Retinal pigment epithelial cell (primary cell): ENCODE data around the gene TEX13B.

Source experiments
- DNase-seq: peaks from one replicate; pipeline ENCODE4 v3.0.0-alpha.2; 2010; ENCODE audit warnings: low read depth
- H3K4me3 ChIP-seq: 2 replicates; pipeline ENCODE4 v1.5.1; 2011; ENCODE audit warnings: mild to moderate bottlenecking, low read length, control low read depth, moderate library complexity
- TF ChIP-seq, protein P1 (sequence below): conservative IDR thresholded peaks from 2 replicates; pipeline ENCODE4 v1.5.1; 2011; ENCODE audit warnings: low read depth, low read length, control low read depth, inconsistent platforms

Gene TEX13B

DNA sequence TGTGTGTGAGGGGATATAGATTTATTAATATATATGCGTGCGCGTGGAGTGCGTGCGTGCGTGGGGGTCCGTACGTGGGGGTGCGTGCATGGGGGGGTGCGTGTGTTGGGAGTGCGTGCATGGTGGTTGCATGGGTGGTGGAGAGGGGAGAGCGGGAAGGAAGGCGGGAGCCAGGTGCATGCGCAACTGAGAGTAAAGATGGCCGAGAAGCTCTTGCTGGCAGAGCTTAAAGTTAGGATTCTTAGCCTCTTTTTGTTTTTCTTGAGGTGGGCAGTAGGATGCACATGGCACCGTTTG, 45.8 kb downstream of the TEX13B start:
- no peak for DNase-seq
- TF ChIP-seq, protein P1, sequence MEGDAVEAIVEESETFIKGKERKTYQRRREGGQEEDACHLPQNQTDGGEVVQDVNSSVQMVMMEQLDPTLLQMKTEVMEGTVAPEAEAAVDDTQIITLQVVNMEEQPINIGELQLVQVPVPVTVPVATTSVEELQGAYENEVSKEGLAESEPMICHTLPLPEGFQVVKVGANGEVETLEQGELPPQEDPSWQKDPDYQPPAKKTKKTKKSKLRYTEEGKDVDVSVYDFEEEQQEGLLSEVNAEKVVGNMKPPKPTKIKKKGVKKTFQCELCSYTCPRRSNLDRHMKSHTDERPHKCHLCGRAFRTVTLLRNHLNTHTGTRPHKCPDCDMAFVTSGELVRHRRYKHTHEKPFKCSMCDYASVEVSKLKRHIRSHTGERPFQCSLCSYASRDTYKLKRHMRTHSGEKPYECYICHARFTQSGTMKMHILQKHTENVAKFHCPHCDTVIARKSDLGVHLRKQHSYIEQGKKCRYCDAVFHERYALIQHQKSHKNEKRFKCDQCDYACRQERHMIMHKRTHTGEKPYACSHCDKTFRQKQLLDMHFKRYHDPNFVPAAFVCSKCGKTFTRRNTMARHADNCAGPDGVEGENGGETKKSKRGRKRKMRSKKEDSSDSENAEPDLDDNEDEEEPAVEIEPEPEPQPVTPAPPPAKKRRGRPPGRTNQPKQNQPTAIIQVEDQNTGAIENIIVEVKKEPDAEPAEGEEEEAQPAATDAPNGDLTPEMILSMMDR = no peak
- H3K4me3 ChIP-seq = peak overlapping the region; percentile 67

DNA sequence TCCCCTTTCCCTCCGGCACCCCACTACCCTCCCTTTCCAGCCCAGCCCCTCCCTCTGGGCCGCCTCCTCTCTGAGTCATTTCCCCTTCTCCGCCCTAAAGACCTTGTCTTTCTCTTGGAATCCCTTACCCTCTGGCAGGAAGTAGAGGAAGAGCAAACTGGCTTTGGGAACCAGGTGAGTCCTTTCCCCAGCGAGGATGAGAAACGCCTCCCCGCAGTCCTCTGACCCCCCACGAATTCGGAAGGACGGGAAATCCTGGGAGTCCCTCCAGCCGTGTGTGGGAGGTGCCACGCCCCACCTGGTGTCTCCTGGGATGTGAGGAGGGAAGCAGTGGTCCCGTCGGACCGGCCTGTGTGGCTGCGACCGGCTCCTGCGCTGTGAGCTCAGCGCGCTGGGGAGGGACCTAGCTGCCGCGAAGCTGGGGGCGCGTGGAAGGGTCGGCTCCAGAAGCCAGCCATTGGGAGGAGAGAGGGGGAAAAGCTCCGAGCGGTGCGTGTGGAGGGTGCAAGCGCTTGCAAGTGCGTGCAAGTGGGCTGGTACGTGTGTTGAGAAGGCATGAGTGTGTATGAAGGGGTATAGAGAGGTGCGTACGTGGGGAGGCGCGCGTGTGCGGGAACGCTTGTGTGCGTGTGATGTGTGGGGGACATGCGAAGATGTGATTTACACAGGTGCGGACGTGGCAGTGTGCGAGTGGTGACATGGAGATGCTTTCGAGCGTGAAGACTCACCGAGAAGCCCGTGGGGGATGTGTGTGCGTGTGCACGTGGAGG, 46.3 kb downstream of the TEX13B start:
- H3K4me3 ChIP-seq = peak overlapping the region; percentile 67
- no peak for DNase-seq
- TF ChIP-seq, protein P1 = no peak

- H3K4me3 ChIP-seq = peak overlapping the region; percentile 67
- TF ChIP-seq, protein P1 = no peak
- DNase-seq = peak; percentile 74
Observed at GRCh38 chrX:107935200-107935599, 47.0 kb downstream of the TEX13B start.

- TF ChIP-seq, protein P1 = no peak
- no peak for DNase-seq
- no peak overlapping the region for H3K4me3 ChIP-seq
Observed at GRCh38 chrX:107934262-107934661, 47.9 kb downstream of the TEX13B start.
